NCI-H2227 treated with DMSO at 0.1 percent for 48 hours (cell line): ENCODE data around the gene ATL3.
"Not testable (repeated sequence)": the region's sequence is repeated elsewhere in the genome, so short reads cannot be mapped to it uniquely, and the experiment has no call there.

Experiments
- DNase-seq: peaks from one replicate; lab custom pipeline; 2025; lab: John Stamatoyannopoulos, UW

The ATL3 gene, protein sequence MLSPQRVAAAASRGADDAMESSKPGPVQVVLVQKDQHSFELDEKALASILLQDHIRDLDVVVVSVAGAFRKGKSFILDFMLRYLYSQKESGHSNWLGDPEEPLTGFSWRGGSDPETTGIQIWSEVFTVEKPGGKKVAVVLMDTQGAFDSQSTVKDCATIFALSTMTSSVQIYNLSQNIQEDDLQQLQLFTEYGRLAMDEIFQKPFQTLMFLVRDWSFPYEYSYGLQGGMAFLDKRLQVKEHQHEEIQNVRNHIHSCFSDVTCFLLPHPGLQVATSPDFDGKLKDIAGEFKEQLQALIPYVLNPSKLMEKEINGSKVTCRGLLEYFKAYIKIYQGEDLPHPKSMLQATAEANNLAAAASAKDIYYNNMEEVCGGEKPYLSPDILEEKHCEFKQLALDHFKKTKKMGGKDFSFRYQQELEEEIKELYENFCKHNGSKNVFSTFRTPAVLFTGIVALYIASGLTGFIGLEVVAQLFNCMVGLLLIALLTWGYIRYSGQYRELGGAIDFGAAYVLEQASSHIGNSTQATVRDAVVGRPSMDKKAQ

DNA sequence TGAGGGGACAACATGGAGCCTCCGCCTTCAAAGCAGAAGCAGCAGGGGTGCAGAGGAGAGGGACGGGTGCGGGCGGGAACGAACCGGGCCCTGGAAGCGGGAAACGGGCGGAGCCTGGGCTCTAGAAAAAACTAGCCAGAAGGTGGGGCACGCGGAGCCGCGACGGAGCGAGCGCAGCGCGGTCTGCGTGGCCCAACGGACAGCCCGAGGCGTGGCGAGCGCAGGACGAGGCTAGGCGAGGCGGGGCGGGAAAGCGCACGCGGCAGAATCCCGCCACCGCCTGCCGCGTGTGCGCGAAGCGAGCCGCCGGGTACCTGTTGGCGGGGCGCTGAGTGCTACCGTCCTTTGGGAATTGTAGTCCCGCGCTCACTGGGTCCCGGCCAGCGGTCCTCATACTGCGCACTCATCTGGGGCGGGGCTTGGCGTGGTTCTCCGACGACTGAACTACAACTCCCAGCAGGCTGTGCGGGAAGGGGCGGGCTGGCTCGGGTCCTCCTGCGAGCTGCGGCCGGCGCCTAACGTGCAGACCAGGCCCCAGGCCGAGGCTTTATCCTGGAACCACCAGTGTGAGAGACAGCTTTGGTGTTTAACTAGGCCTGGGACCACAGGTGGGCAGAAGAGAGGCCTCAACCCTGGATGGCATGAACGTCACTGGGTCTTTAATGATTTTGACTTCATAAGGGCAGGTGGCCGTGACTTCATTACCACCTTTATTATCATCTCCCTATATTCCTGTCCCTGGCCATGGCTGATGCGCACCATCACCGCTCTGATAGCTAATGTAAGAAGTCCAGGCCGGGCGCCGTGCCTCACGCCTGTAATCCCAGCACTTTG, at the start of gene ATL3:
ATL3 (minus strand) TSS at position 55 of the 834 bp plus-strand sequence; CDS start at position 14, 41 bp downstream.
- peak; percentile 98 for DNase-seq

DNA sequence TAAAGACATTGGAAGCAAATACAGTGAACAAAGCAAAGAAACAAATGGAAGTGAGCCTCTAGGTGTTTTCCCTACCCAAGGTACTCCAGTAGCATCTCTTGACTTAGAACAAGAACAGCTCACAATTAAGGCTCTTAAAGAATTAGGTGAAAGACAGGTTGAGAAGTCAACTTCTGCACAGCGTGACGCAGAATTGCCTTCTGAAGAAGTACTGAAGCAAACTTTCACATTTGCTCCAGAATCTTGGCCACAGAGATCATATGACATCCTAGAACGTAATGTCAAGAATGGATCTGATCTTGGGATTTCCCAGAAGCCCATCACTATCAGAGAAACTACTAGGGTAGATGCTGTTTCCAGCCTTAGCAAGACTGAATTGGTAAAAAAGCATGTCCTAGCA, 49.4 kb upstream of the ATL3 start:
- no peak for DNase-seq

DNA sequence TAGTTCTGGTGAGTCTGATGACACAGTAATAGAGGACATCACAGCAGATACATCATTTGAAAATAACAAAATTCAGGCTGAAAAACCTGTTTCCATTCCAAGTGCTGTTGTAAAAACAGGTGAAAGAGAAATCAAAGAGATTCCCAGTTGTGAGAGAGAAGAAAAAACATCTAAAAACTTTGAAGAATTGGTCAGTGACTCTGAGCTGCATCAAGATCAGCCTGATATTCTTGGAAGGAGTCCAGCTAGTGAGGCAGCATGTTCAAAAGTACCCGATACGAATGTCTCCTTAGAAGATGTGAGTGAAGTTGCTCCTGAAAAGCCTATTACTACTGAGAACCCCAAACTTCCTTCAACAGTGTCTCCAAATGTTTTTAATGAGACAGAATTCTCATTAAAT, 48.8 kb upstream of the ATL3 start:
- DNase-seq, result no peak

DNA sequence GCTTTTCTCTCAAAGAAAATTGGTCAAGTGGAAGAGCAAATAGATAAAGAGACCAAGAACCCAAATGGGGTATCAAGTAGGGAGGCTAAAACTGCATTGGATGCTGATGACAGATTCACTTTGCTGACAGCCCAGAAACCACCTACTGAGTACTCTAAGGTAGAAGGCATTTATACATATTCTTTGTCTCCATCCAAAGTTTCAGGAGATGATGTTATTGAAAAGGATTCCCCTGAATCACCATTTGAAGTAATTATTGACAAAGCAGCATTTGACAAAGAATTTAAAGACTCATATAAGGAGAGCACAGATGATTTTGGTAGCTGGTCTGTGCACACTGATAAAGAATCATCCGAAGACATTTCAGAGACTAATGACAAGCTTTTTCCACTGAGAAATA, 47.8 kb upstream of the ATL3 start:
- DNase-seq, result no peak

DNA sequence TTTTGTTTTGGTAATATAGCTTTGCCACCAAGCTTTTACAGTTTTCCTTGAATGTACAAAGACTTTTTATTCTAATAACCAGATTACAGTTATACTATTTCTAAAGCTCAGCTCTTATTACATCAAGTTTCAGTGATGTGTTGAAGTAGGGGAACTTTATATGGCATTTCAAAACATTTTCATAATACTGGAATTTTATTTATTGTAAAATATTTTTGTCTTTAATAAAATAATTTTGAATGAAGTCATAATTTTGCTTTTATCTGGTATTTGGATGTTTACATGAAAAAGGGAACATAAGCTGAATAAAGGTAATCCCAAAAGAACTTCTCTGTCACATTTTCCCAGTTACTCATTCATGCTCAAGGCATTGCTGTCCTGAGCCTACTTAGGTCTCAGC, 44.9 kb upstream of the ATL3 start:
- DNase-seq, result no peak

DNA sequence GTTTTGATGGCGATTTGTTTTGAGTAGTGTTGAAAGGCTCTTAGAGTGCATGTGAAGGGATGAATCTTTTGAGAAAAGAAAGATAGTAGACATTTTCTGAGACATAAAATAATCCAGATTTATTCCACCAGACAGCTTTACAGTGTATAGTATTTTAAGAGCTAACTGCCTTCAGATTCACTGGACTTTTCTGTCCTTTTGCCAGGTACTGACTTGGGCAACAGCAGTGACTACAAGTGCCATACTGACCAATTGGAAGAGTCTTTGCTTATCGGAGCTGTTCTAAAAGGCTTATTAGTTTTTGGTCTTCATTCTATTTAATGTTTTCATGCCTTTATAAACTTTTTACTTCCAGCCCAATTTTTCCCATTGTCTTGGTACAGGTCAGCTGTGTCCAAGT, 42.6 kb upstream of the ATL3 start:
- no peak for DNase-seq

DNA sequence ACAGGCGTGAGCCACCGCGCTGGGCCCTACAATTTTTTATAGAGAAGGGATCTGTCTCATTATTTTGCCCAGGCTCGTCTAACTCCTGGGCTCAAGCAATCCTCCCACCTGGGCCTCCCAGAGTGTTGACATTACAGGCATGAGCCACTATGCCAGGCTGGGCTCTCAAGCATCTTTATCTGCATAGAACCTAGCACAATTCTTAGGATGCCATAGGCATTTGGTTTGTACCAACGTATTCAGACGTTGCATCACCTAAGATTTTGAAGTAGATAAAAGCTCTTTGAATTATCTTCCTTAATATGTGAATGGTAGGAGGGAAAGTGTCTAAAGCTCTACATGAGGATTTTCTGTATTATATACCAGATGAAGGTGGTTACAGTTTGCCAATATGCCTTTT, 40.7 kb upstream of the ATL3 start:
- no peak for DNase-seq

DNA sequence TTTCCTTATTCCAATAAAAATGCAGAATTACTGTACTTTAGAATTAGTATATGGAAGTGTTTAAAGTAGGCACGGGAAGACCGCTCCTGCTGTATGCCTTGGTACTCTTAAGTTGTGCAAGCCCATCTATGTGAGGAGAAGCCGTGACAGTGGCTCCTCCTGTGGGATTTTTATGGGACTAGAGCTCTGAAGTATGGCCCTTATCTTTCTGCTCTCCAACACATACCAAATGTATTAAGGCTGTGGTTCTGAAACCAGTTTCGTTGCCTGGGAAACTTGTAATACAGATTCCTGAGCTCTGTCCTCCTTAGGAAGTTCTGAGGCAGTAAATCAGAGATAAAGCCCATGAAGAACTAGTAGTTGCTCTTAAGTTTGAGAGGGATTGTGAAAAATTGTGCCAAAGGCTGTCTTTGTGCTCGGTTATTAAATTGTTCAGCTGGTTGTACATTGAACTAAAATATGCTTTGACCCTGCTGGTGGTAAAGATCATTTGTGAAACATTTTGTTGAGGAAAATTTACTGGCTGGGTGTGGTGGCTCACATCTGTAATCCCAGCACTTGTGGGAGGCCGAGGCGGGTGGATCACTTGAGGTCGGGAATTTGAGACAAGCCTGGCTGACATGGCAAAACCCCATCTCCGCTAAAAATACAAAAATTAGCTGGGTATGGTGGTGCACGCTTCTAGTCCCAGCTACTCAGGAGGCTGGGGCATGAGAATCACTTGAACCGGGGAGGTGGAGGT, 39.5 kb upstream of the ATL3 start:
- DNase-seq, result no peak

DNA sequence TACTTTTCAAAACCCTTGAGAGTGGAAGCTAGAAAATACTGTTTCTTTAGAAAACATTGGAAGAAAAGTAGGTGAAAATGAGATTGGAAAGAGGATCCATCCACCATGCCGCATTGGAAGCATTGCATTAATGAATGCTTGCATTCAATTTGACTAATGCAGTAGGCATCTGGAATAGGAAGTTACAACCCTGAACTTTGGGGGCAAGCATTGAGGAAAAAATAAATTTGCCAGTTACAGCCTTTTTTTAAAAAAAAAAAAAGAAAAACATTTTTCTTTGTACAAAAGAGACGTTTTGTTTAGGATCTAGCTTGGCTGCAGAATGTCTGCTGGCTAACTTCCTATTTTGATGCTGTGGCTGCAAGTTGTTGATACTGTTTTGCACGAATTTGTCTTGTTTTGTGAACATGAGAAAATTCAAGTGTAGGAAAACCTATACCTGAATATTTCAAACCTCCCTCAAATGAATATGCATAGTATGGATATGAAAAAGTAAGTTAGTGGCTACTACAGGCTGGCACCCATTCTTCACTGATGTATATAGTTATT, 38.2 kb upstream of the ATL3 start:
- DNase-seq, result no peak

DNA sequence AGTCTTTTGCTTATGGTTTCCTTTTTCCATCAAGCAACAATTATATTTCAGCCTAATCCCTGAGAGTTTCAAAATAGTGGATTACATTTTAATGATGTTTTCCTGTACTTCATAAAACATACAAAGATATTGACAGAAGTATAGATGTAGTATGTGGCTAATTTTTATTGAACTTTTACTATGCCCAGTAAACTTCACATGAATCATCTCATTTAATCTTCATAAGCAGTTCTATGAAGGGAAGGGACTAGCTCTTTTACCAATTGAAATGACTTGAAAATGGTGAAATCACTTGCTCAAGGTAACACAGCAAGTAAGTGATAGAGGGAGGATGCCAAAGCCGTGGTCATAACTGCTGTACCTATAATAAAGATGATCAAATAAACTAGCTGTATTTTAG, 37.6 kb upstream of the ATL3 start:
- no peak for DNase-seq

DNA sequence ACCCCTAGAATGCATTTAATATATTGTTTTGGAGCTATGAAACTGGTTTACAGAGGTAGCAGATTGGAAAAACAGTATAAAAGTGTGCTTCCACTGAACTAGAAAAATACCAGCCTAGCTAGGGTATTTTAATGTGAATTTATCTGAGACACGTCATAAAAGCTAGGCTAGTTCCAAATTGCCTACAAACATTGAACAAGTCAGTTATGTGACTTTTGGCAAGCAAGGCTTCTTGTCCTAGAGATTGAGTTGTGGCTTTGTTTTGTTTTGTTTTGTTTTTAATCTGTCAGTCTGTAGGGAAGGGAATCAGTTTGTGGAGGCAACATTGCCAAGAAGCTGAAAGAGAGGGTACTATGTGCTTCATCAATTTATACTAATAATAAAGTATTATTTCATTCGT, 34.4 kb upstream of the ATL3 start:
- no peak for DNase-seq

DNA sequence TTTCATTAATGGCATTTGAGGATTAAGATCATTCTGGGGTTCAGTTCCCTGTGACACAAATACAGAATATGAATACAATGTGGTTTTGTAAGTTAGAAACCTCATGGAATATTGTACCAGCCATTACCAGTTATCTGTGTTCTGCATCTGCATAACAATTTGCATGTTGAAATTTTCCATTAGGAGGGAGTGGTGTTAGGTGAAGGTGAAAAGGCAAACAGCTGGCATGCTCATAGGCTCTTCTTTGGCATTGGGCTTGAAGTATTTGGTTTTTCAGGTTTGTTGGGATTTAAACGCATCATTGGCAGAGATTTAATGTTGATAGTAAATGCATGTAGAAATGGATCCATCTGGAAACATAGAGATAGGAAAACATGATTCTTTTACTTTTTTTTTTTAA, 28.7 kb upstream of the ATL3 start:
- no peak for DNase-seq

DNA sequence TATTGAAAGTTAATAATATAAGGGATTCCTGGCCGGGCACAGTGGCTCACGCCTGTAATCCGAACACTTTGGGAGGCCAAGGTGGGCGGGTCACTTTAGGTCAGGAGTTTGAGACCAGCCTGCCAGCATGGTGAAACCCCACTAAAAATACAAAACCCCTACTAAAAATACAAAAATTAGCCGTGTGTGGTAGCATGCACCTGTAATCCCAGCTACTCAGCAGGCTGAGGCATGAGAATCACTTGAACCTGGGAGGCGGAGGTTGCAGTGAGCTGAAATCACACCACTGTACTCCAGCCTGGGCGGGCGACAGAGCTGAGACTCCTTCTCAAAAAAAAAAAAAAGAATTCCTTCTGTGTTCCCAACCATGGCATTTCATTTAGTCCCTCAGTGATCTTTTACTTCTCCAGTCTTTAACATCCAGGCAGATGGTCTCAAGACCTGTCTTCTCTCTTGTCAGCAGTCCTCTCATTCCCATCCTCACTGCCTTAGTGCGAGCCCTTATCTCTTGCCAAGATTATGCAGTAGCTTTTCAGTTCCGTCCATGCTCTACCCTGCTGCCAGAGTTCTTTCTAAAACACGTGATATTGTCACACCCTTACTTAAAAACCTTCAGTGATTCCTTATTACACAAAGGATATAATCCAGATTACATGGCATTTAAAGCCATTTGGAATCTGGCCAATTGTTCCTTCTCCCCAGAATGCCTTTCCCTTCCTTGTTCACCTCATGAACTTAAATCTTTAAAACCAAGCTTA, 28.0 kb upstream of the ATL3 start:
- DNase-seq, result no peak

DNA sequence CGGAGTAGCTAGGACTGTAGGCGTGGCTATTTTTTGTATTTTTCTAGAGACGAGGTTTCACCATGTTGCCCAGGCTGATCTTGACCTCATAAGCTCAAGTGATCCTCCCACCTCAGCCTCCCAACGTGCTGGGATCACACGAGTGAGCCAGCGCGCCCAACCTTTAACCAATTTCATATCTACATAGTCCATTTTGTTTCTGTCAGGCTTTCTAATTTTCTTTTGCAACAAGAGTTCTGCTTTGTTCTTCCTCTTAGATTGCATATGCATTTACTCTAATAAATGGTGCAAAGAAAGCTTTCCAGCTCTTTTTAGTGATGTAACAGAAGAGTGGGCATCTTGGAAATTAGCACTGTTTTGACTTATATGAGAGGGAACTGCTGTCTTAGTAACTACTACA, 23.4 kb upstream of the ATL3 start:
- no peak for DNase-seq

DNA sequence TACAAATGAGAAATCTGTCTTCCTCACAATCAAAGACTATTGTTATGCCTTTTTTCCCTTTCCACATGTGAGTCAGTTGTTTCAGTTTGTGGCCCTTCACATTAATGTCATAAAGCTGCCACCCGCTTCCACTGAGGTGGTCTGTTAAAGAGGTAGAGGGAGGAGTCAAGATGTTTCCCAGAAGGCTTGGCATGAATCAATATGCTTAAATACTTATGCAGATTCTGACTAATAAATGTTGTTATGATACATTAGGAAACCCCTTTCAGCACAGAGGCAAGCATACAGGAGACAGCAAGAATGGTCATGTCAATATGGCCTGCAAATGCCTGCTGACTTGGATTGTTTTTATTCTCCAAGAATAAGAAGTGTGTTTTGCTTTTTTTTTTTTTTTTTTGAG, 16.7 kb upstream of the ATL3 start:
- DNase-seq, result no peak

DNA sequence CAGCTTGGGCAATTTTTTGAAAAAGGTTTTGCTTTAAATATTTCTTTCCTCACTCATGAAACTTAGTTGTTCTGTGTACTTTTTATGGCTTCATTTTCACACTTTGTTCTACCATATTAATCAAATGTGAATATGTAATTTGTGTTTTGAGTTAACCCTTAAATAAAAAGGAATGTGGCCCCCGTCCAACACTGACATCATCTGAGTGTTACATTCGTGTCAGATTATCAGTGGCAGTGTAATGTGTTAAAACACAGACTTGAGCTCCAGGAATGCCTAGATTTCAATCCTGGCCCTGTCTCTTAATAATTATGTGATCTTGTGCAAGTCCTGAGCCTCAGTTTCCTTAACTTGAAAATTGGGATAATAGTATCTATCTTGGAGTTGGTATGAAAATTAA, 15.8 kb upstream of the ATL3 start:
- no peak for DNase-seq

DNA sequence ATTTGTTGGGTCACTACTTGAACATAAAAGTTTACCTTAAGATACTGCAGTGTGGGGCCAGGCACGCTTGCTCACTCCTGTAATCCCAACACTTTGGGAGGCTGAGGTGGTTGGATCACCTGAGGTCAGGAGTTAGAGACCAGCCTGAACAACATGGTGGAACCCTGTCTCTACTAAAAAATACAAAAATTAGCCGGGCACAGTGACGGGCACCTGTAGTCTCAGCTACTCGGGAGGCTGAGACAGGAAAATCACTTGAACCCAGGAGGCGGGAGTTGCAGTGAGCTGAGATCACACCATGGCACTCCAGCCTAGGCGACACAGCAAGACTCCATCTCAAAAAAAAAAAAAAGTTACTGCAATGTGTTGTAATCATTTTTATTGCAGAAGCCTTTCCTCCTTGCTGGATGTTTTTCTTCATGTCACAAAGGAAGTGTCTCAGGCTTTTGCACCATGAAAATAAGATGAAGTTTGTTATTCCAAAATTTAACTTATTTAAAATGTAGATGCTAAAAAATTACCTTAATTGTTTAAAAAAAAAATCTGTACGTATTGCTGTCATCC, 14.1 kb upstream of the ATL3 start:
- DNase-seq, result not testable (repeated sequence)

DNA sequence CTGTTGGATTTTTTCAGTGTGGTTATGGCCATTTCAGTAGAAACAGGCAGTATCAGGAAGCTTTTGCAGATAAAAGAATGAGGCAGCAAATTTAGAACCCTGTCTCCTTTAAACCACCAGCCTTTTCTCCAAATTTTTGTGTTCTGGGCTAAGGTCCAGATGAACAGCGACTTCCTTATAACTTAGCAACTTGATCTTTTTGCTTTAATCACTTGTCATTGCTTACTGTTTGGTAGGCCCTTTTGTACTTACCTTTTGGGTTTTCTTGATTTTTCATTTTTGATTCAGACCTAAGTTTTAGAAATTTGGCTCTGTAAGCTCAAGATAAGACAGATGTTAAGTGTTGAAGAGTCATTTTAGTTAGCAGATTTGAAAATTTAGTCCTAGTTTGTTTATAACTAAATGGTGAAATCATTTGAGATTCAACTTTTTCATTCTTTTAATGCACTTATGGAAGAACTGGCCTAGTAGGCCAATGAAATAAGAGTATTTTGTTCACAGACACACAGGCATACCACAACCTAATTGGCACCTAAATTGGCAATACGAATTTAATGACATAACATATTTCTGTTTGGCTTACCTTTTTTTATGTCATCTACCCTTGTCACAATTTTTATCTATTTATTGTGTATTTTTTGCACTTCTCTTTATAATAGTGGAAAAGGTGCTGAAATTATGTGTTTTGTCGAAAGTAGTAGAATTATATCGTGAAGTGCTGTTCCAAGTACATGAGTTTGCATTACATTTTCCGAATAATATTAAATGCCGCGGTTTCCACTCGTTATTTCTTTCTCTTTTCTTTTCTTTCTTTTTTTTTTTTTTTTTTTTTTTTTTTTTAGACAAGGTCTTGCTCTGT, 12.2 kb upstream of the ATL3 start:
- no peak for DNase-seq

DNA sequence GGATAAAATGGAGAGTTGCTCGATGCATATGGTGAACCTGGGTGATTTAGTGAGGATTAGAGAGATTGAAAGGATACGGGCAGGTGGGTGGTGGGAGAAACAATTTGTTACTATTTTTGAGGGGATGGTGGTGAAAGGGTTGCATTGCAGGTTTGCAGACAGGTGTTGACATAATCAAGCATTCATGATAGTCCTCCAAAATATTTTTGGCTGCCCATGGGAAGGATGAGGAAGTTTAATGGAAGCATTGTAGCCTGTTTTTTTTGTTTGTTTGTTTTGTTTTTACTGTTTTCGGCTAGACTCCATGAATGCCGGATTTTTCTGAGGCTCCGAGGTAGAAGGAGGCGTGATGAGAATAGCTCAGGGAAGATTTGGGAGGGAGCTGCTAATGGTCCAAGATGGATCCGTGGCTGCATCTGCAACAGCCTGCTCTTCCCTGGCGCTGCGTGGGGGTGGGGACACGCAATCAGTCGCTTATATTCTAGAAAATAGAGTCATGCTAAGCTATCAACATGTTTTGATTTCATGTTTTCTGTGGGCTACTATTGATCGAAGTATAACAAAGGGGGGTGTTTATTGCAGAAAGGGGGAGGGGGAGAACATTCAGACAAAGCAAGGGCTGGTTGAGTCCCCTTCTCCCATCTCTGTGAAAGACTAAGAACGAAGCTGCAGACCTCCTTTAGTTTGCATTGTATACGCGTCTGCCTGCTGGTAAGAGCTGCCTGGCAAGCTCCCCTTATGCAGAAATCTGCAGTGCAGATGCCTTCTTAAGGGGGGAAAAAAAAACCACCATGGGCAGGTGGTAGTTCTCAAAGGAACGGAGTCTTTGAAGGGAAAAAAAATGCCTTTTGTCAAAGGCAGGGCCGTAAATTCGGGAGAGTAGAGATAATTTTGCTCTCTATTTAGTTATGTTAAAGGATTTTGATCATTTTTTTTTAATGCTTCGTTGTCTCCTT, 11.2 kb upstream of the ATL3 start:
- peak; percentile 67 for DNase-seq
